HG03565 (cell line): ENCODE measurements around the gene TPO.
"Not testable (repeated sequence)": the region's sequence is repeated elsewhere in the genome, so short reads cannot be mapped to it uniquely, and the experiment has no call there.

Source experiments
- ATAC-seq: cut with Tn5 transposase; IDR thresholded peaks from one replicate; pipeline ENCODE4 v1.9.1; 2021; ENCODE audit warnings: mild to moderate bottlenecking, moderate library complexity; ENCODE audit not compliant: unreplicated experiment

The TPO gene

DNA sequence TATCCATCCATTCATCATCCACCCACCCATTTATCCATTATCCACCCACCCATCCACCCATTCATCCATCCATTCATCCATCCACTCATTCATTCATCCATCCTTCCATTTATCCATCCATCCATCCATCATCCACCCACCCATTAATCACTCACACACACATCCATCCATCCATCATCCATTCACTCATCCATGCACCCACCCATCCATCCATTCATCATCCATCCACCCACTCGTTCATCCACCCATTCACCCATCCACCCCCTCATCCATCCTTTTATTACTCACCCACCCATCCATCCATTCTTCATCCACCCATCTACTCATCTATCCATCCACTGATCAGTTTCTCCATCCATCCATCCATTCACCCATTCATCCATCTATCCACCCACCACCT, 8.1 kb upstream of the TPO start:
- ATAC-seq = no peak

DNA sequence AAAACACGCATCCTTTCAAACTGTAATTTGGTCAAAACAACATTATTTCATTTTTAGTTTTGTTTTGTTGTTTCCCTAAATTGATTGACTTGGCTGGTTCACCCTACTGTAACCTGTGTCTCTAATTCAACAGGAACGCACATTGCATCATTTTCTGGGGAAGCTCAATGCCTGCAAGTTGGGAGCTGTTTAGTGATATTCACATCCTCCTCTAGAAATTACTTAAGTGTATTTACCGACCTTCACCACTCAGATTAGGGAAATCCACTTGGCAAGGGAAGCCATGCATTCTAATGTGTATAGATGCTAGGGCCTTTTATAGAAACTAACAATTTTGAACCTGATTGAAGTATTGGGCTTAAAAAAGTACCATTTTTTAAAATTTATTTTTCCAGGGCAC, 7.3 kb upstream of the TPO start:
- ATAC-seq = no peak

DNA sequence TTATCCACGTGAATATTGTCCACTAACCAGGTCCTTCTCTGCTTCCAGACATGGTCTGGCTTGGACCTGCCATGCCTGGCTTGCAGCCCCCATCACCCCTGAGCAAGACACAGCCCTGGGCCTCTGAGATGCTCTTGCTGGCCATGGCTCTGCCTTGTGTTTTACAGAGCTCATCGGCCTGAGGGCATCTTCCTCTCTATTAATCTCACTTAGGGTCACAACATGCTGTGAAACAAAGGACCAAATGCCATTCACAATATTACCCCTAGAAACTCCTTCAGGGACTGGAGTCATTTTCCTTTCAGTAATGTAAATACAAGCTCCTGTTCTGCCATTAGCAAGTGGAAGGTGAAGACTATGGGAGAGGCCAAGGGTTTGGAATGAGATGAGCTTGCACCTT, 6.8 kb upstream of the TPO start:
- ATAC-seq = no peak

DNA sequence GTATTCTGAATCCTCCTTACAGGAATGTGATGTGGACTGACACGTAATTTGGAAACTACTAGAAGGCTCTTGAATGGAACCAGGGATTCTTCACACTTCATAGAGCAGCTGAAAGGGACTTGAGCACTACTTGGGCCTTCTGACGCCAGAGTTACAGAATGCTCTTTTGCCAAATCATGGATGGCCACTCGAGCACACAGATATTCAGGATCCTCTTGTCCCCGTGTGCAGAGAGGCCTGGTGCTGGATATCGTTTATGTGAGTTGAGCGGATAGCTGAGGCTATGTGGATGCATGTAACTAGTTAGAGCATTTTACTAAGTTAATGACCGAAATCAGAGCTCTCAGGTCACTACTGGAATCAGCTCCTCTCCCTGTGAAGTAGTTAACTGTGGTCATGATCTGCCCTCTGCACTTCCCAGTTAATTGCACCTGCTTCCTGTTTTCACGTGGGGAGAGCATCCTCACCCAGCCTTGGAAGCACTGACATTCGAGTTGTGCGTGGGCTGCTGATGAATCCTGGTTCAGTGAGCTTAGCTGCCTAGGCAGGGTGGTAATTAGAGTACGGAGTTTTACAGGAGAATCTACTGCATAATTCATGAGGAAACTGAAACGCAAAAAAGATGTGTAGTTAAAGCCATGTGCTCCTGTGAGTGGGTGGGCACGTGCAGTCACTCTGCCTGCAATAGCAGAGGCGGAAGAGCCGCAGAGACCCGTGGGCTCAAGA, 5.2 kb upstream of the TPO start:
- no peak for ATAC-seq

DNA sequence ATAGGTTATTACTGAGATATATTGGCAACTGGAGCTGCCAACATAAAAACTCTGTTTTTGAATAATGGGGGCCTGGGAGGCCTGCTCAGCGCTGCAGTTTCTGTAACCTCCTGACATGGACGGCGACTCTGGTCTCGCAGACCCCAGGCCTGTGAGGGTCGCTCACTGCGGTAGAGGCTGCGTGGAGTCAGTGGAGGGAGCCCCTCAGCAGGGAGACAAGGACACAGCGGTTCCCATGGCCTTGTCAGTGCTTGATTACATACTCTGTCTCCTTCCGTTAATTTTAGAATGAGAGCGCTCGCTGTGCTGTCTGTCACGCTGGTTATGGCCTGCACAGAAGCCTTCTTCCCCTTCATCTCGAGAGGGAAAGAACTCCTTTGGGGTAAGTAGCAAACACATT, 858 bp downstream of the TPO start:
- ATAC-seq = no peak

DNA sequence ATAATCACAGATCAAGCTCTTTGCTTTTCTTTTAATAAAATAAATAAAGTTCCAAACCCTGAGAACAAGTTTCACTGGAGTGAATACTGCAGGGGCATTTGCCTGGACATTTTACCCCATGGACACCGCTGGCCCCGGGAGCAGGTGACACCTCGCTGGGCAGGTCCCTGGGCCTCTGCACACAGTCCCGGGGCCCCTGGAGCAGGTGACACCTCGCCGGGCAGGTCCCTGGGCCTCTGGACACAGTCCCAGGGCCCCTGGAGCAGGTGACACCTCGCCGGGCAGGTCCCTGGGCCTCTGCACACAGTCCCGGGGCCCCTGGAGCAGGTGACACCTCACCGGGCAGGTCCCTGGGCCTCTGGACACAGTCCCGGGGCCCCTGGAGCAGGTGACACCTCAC, 1.6 kb downstream of the TPO start:
- ATAC-seq = not testable (repeated sequence)

DNA sequence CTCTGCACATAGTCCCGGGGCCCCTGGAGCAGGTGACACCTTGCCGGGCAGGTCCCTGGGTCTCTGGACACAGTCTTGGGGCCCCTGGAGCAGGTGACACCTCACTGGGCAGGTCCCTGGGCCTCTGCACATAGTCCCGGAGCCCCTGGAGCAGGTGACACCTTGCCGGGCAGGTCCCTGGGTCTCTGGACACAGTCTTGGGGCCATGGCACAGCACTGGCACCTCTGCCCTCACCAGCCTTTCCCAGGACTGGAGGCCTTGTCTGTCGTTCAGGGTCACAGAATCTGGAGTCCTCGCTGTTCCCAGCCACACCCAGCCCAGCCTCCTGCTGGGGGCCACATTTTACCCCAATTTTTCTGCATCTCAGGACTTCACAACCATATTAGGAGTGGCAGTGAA, 2.2 kb downstream of the TPO start:
- ATAC-seq = no peak

DNA sequence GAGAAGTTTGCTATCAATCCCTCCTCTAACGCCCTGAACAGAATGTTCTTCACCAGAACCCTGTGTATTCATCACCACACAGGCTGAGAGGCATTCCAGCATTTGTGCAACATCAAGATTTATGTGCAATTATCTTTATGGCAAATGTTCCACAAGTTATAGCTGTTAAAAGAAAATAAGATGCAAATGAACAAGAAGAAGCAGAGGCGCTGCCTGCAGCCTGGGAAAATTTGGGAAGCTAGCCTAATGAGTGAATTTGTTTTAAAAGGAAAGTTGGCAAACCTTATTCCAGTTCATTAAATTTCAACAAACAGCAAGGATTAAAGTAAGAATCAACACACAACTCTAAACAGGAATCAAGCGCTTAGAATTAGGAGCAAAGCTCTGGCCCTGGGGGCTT, 5.3 kb downstream of the TPO start:
- ATAC-seq = no peak

DNA sequence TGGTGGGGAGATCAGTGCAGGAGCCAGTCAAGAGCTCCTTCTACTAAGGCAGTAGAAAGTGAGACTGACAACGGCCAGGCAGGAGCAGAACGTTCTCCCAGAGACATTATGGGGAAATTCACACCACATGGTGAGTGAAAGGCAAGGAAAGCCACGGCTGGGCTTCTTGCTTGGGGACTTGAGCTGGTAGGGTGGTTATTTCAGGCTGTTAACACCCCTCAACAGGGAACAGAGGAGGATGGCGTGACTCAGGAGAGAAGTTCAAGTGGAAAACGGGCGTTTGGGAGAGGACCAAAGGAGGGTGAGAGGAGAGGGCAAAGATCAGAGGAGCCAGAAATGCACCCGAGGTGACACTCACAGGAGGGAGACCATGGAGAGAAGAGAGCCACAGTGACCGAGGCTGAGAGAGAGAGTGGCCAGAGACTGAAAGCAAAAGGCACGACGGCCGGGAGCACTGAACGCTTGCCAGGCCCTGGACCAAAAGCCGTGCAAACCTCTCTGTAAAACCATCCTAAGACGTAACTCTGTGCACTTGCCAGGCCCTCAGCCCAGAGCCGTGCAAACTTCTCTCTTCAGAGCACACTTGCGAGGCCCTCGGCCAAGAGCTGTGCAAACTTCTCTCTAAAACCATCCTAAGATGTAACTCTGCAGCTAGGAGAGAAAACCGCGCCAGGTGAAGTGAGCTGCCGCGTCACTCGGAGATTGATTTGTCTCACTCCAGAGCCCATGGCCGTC, 7.7 kb downstream of the TPO start:
- no peak for ATAC-seq

DNA sequence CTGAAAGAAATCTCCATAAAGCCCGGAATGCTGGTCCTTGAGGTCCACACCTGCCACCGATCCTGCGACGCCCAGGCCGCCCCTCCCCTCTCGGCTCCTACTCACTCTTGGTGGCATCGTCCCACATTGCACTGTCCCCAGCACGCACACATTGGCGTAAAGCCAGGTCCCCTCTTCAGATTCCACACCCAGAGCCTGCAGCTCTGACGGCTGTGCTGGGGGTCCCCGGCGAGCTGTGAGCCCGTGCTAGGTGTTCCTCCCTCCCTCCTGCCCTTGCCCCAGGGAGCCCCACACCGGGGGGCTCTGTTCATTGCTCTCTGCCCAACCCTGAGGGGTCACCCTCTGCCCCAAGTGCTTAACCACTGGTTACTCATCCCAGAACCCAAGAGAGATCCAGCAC, 8.5 kb downstream of the TPO start:
- ATAC-seq = no peak

DNA sequence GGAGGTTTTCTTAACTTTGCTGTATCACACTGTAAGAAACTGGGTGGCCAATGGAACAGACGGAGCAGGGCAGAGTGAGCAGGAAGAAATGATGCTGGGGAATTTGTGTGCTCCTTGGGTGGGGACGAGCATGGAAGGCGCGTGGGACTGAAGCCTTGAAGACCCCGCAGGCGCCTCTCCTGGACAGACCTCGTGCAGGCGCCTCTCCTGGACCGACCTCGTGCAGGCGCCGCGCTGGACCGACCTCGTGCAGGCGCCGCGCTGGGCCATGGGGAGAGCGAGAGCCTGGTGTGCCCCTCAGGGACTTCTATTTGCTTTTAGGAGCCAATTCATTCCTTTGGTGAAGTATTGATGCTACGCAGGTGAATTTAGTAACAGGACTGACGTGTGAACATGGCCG, 8.9 kb downstream of the TPO start:
- no peak for ATAC-seq

DNA sequence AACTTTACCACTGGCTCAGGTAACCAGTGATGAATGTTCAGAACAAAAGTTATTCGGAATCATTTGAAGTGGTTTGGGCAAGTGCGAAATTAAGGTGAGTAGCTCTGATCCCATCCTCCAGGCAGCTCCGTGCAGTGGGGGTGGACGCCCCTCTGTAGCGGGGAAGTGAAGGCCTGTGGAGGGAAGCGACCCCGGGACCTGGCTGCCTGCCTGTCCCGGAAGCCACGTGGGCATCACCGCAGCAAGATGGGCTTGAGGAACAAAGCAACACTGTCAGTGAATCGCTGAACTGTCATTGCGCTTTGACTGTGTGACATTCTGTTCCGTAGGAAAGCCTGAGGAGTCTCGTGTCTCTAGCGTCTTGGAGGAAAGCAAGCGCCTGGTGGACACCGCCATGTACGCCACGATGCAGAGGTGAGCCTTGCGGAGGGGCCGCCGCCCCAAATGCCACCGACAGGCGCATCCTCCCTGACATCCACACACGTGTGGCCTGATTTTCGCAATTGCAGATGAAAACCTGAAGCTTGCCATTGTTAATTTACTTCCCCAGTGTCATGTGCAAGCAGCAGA, 9.5 kb downstream of the TPO start:
- no peak for ATAC-seq

DNA sequence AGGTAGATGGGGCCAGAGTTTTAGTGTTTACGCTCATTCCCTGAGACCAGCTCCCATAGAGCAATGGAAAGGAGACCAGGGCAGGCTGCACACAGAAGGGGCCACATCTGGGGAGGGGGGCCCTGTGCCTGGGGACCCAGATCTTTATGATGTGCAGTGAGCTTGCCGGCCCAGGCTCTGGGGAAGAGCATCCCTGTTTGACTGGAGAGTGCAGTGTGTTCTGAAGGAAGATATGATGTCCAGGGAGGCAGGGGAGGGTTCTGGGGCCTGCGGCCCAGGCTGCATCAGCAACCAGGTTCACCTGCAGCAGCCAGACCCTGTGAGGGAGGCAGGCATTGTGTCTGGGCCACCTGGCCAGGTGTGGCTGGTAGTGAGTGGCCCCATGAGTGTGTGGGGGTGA, 13.8 kb downstream of the TPO start:
- no peak for ATAC-seq

DNA sequence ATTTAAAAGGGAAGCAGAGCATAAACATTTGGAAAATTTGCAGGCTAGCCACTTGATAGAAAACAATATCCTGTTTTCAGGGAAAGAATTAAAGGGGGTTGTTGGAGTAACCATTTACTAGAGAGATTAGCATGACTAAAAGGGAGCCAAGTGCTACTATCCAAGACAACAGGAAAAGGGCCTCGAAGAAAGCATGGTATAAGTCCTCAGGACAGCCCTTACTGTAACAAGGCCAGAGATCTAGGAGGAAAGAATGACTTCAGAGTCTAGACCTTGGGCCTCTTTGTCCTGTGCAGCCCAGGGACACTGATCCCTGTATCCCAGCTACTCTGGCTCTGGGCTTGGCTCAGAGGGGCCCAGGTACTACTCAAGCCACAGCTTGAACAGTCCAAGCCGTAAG, 16.6 kb downstream of the TPO start:
- ATAC-seq = no peak

DNA sequence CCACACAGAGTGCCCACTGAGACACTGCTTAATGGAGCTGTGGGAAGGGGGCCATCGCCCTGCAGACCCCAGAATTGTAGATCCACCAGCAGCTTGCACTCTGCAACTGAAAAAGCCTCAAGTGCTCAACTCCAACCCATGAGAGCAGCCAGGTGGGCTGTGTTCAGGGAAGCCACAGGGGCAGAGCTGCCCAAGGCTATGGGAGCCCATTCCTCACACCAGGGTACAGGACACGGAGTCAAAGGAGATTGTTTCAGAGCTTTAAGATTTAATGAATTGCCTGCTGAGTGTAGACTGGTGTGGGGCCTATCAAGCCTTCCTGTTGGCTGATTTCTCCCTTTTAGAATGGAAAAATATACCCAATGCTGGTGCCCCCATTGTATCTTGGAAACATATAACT, 17.2 kb downstream of the TPO start:
- ATAC-seq = no peak

DNA sequence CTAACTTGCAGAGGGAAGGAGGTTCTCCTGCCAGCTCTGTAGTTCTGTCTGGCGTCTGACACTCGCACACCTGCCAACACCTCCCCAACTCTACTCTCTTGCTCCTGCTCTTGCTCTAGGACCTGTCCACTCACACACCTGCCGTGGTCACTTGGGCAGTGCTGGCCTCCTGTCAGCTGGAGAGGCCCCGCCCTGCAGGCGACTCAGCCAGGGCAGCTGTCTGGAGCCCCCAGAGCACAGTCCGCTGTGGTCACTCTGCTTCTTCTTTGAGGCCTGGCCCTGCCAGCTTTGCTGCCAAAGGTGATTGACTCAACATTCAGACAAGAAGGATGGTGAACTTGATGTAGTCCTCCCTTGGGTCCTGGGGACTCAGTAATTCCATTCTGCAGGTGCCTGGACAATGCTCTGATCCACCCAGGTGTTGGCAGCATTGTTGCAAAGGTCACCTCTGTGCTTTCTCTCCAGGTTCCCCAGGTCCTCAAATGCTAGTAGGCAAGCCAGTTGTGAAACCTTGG, 18.7 kb downstream of the TPO start:
- ATAC-seq = no peak

DNA sequence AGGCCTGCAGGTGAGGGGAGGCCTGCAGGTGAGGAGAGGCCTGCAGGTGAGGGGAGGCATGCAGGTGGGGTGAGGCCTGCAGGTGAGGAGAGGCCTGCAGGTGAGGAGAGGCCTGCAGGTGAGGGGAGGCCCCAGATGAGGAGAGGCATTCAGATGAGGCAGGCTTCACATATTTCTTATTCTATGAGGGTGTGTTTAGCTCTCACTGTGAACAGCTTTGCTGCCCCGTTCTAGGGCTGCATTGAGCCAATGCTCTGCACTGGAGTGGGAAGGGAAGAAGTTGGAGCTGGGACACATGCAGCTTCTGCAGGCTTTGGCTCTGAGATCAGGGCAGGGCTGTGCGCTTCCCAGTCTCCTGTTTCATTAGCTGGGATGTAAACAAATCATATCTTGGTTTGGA, 19.5 kb downstream of the TPO start:
- ATAC-seq = no peak

DNA sequence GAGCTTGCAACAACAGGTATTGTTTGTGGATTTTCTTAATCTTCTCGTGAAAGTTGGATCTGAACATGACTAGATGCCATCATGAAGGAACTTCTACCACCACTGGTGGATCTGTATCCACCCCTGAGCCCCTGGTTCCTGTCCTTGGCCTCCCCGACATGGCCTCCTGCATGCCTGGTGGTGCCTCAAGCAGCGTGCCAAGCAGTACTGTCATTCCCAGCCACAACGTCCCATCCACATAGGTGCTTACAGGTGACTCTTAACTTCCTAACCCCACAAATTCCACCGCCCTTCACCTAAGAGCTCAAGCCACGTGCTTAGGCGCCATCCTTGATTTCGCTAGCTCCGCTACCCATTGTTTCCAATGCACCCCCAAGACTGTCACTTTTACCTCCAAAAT, 23.1 kb downstream of the TPO start:
- no peak for ATAC-seq

DNA sequence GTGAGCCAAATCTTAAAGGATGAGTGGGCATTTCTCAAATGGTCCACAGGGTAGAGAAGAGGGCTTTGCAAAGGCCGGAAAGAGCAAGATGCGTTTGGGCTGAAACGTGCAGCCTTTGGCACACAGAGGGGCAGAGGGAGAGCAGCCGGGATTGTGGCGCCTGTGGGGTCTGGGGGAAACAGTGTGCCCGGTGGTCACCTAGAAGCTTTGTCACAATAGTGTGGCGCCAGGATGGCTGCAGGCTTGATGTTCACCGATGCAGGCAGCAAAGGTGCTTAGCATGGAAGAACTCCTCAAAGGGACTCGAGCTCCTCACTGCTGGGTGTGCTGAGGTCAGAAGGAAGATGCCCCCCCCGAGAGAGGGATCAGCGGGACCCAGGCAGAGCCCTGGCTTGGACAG, 23.8 kb downstream of the TPO start:
- no peak for ATAC-seq

DNA sequence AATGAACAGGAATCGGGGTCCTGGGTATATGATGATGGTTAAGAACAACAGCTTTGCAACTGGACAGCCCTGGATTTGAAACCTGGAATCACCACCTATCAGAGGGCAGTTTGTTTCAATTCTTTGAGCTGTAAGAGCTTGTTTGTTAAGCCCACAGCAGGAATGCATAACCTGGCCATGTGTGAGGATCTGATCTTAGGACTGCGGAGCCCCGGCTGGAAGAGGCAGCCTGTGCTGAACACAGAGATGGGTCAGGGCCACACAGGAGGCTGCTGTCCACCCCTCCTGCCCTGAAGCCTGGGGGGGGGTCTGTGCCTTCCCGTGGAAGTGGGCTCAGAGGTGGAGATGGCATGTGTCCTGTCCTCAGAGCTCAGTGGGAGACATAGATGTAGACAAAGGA, 24.3 kb downstream of the TPO start:
- no peak for ATAC-seq

DNA sequence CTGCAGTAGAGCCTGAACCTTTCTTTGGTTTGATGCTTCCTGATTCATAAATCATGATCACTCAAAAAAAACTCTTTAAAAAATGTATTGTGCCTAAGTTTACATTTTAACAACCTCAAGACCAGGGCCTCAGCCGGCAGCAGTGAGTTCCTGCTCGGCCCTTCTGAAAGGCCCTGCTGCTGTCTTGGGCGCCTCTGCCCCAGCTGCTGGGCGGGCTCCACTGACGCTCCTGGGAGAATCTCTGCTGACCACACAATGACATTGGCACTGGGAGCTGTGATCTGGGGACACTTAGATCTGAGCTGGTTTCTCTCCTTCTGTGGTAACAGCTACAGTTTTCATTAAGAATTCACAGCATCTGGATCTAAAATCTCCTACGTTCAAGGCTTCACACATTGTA, 25.7 kb downstream of the TPO start:
- ATAC-seq = no peak

DNA sequence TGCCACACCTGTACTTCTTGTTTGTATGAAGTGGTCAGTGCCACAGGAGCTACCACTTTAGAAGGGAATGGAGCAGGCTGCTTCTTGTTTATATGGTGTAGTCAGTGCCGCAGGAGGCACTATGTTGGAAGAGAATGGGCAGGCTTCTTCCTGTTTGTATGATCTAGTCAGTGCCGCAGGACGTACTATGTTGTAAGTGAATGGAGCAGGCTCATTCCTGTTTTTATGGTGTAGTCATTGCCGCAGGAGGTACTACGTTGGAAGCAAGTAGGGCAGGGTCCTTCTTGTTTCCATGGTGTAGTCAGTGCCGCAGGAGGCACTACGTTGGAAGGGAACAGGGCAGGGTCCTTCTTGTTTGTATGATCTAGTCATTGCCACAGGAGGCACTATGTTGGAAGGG, 27.3 kb downstream of the TPO start:
- ATAC-seq = no peak
